ENCODE data around the gene IL15RA. TPM values are rescaled to one million over a fixed set of nuclear protein-coding genes. Genes with fewer than 3 reads are reported as not detected.

The IL15RA gene
- total and polyA plus RNA-seq, 2 of the 8 experiments (the other 6 are each of a cell fraction or from before 2014, with no cell fraction given) = 1.3 to 1.4 TPM

- H3K9ac ChIP-seq (replicated peaks in 1 of 4; ENCODE audit: extremely low read depth in 1 of 4, low read depth in 3 of 4, low read length in 3 of 4) = no peak overlapping the region
- no peak for FAIRE-seq
- H3K18ac ChIP-seq (ENCODE audit: extremely low read depth, low read length) = no peak overlapping the region
- H2AFZ ChIP-seq (ENCODE audit: low read length) = no peak overlapping the region
- no peaks in the 10 kb centered on the region for H3K9me3 ChIP-seq (ENCODE audit: insufficient read depth in 2 of 2, low read depth in 1 of 2, low read length in 1 of 2)
- DNase-seq (ENCODE audit: low read depth in 1 of 2, low spot score in 2 of 2) = no peak
- no peak overlapping the region for H3K23ac ChIP-seq (ENCODE audit: insufficient read length)
- ChIA-PET POLR2A (ENCODE audit: partially characterized antibody) (no interaction called here), CTCF (ENCODE audit: partially characterized antibody) (no interaction called here)
- no peak overlapping the region for H2AK5ac ChIP-seq (ENCODE audit: low read depth, low read length)
- peaks cover 0 to 4% of the 10 kb centered on the region in 2 experiments for H4K20me1 ChIP-seq (replicated peaks in 1 of 2; ENCODE audit: control insufficient read depth in 1 of 2, insufficient read depth in 2 of 2, low read length in 2 of 2)
- H4K91ac ChIP-seq (replicated peaks; ENCODE audit: insufficient read length, low read length) = no peak overlapping the region
- H3K79me1 ChIP-seq (ENCODE audit: low read depth, low read length) = no peaks in the 10 kb centered on the region
- H3K4ac ChIP-seq (replicated peaks; ENCODE audit: insufficient read length, low read depth, low read length) = no peak overlapping the region
- H3K4me1 ChIP-seq (replicated peaks in 1 of 4; ENCODE audit: control insufficient read depth in 3 of 4, insufficient read depth in 4 of 4, low read length in 3 of 4) = no peaks in the 10 kb centered on the region
- 94% methylated on average over 5 of the region's 5 CpGs; no CpG with 5 or more reads in 1 of the 2 experiments for WGBS, 2 experiments (ENCODE audit: extremely low coverage in 1 of 2, insufficient coverage in 1 of 2, insufficient read length in 1 of 2, insufficient replicate concordance in 2 of 2, low coverage in 1 of 2, low lambda C conversion rate in 2 of 2, missing lambda C conversion rate in 1 of 2)
- H3K27me3 ChIP-seq (replicated peaks in 1 of 4; ENCODE audit: control insufficient read depth in 3 of 4, extremely low read depth in 1 of 4, insufficient read depth in 3 of 4, low read length in 3 of 4) = no peaks in the 10 kb centered on the region
- H4K8ac ChIP-seq (ENCODE audit: extremely low read depth, insufficient read depth, low read length) = no peak overlapping the region
- no peak overlapping the region for H3K4me3 ChIP-seq (ENCODE audit: extremely low read depth in 1 of 4, insufficient read depth in 2 of 4, low read depth in 3 of 4, low read length in 4 of 4)
- H2BK120ac ChIP-seq (replicated peaks; ENCODE audit: low read depth, low read length) = no peak overlapping the region
- no peak for TF ChIP-seq TEAD4 (IDR thresholded peaks at IDR 0.05; ENCODE audit: low read depth, low read length)
- H2BK12ac ChIP-seq (ENCODE audit: low read depth, low read length) = no peak overlapping the region
- peaks cover 39 to 80% (median 73%) of the 10 kb centered on the region in 4 experiments for H3K36me3 ChIP-seq (ENCODE audit: control insufficient read depth in 2 of 4, insufficient read depth in 4 of 4, low read length in 3 of 4)
- no peak overlapping the region for H2BK5ac ChIP-seq (ENCODE audit: low read depth, low read length)
- no peak overlapping the region for H3K14ac ChIP-seq (ENCODE audit: insufficient read length)
- H2BK15ac ChIP-seq (ENCODE audit: low read length) = no peak overlapping the region
- no peak overlapping the region for H3K27ac ChIP-seq (ENCODE audit: low read depth, low read length)
- H3K56ac ChIP-seq (replicated peaks; ENCODE audit: insufficient read length, low read depth, low read length) = no peak overlapping the region
- no peak overlapping the region for H3K4me2 ChIP-seq (ENCODE audit: insufficient read depth in 1 of 2, low read depth in 2 of 2, low read length in 2 of 2)
- no peaks in the 10 kb centered on the region; the same call in 1 of the 2 replicates for H3K23me2 ChIP-seq (ENCODE audit: low read depth, low read length)
- no peak overlapping the region for H4K5ac ChIP-seq (ENCODE audit: insufficient read length, low read depth, low read length)
- no peaks in the 10 kb centered on the region for H3K79me2 ChIP-seq (ENCODE audit: control insufficient read depth in 1 of 2, insufficient read depth in 2 of 2, low read length in 2 of 2)
- H2BK20ac ChIP-seq (ENCODE audit: low read length) = no peak overlapping the region
Observed at GRCh38 chr10:5921746-5922145, 55.6 kb downstream of the IL15RA start.
